GM18867 (cell line): ENCODE results near the gene NDUFAF2.
A peak's percentile ranks its signal among the peaks of the same experiment; 100 is the strongest.
"Not testable (repeated sequence)": the region's sequence is repeated elsewhere in the genome, so short reads cannot be mapped to it uniquely, and the experiment has no call there.

Source experiments
- ATAC-seq: cut with Tn5 transposase; IDR thresholded peaks from one replicate; pipeline ENCODE4 v1.9.1; 2021; ENCODE audit warnings: mild to moderate bottlenecking, moderate library complexity; ENCODE audit not compliant: unreplicated experiment

The NDUFAF2 gene, protein sequence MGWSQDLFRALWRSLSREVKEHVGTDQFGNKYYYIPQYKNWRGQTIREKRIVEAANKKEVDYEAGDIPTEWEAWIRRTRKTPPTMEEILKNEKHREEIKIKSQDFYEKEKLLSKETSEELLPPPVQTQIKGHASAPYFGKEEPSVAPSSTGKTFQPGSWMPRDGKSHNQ

DNA sequence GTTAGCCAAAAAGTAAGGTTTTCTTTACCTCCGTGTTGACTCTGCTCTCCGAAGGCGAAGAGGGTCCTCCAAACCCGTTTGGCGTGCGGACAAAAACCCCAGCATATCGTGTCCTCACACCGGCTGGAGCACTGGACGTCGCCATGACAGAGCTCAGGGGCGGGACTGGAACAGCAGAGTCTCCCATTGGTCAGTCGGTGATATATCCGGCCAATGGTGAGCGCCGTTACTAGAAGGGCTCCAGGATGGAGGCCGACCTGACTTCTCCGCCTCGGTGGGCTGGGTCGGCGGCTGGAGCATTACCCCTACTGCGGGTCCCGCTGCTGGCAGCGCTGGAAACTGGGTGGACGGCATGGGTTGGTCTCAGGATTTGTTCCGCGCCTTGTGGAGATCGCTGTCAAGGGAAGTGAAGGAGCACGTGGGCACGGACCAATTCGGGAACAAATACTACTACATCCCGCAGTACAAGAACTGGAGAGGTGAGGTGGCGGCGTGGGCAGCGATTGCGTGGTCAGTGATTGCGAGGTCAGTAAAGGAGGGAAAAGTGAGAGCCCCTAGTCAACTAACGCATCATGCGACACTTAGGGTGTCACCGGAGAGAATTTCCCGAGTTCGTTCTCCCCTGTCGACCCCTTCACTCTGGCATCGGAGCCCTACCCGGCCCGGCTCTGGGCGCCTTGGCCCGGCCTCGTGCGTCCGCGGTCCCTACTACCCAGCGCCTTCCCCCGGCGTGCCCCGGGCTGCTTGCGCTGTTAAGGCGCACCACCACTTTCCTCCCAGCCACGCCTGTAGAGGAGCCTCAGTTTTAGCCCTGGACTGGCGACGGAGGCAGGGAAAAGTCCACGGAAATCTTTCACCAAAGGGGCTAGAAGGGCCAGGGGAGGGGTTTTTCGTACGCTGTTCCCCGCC lies at the start of gene NDUFAF2, which contains the start of gene ERCC8:
NDUFAF2 (plus strand) TSS at position 302 of the 909 bp plus-strand sequence; CDS start at position 353, 51 bp downstream.
ERCC8 (minus strand) TSS at position 167 of the 909 bp plus-strand sequence; CDS start at position 105, 62 bp downstream.
- peak; percentile 100 for ATAC-seq

GRCh38 chr5:60896991-60897390 lies 48.0 kb upstream of the NDUFAF2 start:
- no peak for ATAC-seq

DNA sequence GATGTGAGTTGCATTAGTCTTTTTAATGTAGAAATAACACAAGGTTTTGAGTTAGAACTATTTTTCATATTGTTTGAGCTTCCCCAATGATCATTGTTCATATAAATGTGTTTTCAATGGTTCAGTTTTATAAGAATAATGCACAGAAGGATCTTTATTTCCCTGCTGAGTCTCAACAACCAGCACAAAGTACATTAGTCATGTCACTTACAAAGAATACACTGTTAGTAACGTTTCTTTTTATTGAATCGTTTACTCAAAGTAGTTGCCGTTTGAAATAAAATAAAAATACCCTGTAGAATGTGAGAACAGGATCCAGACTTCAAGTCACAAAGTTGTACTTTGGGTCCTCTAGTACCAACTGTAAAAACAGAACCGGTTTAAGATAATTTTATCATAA lies 41.6 kb upstream of the NDUFAF2 start:
- no peak for ATAC-seq

- ATAC-seq, result no peak
Observed at GRCh38 chr5:60916646-60917045, 28.4 kb upstream of the NDUFAF2 start.

GRCh38 chr5:60918466-60918865 lies 26.5 kb upstream of the NDUFAF2 start:
- no peak for ATAC-seq

GRCh38 chr5:60927450-60927849 lies 17.6 kb upstream of the NDUFAF2 start:
- no peak for ATAC-seq

DNA sequence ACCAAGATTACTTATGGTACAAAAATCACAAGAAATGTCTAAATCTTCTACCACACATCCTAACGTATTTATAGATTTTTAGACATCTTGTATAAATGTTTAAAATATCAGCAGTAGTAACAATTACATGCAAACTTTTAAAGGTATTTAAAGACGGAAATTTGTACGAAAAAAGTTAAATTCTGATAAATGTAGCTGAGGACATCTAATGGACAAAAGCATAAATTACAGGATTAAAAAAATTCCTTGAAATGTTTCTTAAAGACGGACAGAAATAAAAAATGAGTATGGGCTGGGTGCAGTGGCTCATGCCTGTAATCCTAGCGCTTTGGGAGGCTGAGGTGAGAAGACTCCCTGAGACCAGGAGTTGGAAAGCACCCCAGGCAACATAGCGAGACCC lies 16.0 kb upstream of the NDUFAF2 start:
- no peak for ATAC-seq

GRCh38 chr5:60943624-60944023 lies 1.4 kb upstream of the NDUFAF2 start:
- ATAC-seq, result no peak

DNA sequence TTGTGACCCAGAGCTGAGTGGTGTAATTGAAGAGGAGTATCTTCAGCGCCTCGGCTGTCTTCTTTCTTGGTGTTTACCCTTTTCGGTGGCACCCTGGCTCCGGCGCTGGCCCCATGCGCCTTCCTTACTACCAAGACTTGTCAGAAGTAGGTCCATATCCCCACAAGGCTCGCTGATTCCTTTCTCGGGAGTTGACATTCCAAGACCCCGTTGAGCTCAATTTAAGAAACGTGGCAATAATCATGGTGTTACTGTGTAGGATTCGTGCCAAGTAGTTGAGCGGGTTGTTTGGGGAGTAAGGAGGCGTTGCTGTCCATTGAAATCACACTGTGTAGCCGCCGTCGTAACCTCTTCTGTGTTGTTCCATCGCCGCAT lies 795 bp downstream of the NDUFAF2 start:
- peak; percentile 15 for ATAC-seq

- ATAC-seq, result no peak
Observed at GRCh38 chr5:60948738-60949137, 3.7 kb downstream of the NDUFAF2 start.

DNA sequence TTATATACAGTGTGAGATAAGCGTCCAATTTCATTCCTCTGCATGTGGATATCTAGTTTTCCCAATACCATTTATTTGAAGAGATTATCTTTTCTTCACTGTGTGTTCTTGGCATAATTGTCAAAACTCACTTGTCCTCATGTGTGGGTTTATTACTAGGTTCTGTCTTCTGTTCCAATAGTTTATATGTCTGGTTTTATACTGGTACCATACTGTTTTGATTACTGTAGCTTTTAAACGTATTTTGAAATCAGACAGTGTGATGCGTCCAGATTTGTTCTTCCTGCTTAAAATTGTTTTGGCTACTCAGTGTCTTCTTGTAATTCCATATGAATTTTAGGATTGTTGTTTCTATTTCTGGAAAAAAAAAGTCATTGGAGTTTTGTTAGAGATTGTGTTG lies 10.2 kb downstream of the NDUFAF2 start:
- ATAC-seq, result no peak

GRCh38 chr5:60958088-60958487 lies 13.1 kb downstream of the NDUFAF2 start:
- ATAC-seq, result no peak

- no peak for ATAC-seq
Observed at GRCh38 chr5:60958712-60959111, 13.7 kb downstream of the NDUFAF2 start.

DNA sequence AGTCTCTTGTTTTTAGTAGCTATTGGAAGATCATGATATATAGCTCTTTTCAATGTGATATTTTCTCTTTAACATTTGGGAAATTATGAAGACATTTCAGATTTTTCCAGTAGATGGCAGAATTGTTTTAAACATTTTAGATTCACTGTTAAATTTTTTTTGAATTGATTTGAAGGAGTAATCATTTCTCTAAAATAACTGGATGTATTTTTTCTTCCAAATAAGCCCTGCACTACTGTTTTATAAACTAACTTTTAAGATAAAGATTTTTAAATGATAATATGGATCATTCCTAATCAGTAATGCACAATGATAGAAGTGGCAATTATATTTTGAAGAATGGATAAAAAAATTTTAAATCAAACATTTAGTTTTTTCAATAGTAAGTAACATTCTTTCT lies 14.2 kb downstream of the NDUFAF2 start:
- no peak for ATAC-seq

GRCh38 chr5:60960591-60960990 lies 15.6 kb downstream of the NDUFAF2 start:
- no peak for ATAC-seq

DNA sequence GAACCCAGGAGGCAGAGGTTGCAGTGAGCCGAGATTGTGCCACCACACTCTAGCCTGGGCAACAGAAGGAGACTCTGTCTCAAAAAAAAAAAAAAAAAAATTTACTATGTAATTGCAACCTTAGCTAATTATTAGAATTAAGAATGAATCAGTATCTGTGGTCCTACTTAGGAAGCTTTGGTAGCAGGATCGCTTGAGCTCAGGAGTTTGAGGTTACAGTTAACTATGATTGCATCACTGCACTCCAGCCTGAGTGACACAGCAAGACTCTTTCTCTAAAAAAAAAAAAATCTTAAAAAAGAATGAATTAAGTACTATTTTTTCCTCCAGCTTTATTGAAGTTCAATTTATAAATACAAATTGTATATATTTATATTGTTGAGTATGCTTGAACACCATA lies 16.7 kb downstream of the NDUFAF2 start:
- no peak for ATAC-seq

GRCh38 chr5:60972231-60972630 lies 27.2 kb downstream of the NDUFAF2 start:
- no peak for ATAC-seq

DNA sequence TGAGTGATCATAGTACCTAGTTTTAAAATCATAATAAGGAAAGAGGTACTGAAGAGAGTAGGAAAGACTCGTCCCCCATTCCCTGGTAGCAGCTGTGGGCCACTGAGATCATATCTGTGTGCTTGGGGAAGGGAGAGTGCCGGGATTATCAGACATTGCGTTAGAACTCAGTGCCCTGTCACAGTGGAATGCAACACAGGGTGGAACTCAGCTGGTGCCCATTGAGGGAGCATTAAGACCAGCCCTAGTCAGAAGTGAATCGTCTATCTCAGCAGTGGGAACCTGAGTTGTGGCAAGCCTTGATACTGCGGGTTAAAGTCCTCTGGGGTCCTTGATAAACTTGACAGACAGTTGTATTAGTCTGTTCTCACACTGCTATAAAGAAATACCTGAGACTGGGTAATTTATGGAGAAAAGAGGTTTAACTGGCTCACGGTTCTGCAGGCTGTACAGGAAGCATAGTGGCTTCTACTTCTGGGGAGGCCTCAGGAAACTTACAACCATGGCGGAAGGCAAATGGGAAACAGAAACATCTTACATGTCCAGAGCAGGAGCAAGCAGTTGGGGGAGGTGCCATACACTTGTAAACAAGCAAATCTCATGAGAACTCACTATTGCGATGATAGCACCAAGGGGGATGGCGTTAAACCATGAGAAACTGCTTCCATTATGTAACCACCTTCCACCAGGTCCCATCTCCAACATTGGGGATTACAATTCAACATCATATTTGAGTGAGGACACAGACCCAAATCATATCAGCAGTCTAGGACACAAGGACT lies 33.1 kb downstream of the NDUFAF2 start:
- ATAC-seq, result no peak

- ATAC-seq, result no peak
Observed at GRCh38 chr5:60978968-60979367, 34.0 kb downstream of the NDUFAF2 start.

DNA sequence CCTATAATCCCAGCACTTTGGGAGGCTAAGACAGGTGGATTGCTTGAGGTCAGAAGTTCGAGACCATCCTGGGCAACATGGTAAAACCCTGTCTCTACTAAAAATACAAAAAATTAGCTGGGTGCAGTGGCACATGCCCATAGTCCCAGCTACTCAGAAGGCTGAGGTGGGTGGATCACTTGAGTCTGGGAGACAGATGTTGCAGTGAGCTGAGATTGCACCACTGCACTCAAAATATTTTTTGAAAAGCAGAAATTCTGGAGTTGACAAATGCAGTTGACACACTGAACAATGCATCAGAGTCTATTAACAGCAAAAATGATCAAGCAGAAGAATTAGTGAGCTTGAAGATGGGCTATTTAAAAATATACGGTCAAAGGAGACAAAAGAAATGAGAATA lies 35.5 kb downstream of the NDUFAF2 start:
- ATAC-seq, result no peak

GRCh38 chr5:60982127-60982526 lies 37.1 kb downstream of the NDUFAF2 start:
- not testable (repeated sequence) for ATAC-seq
